Progenitor cell of endocrine pancreas (in vitro differentiated cells): Measurements from ENCODE around the gene ECM2. TPM values are rescaled to one million over a fixed set of nuclear protein-coding genes. Genes with fewer than 3 reads are reported as not detected.

Source experiments
- DNase-seq: peaks from one replicate; pipeline ENCODE4 v3.0.0; 2021; ENCODE audit warnings: low spot score; ENCODE audit not compliant: unreplicated experiment
- H3K27ac Mint-ChIP-seq: 2 replicates; pipeline ENCODE4 v1.8.0; 2021; ENCODE audit warnings: mild to moderate bottlenecking, moderate library complexity, mixed read lengths
- H3K27me3 Mint-ChIP-seq: 2 replicates; pipeline ENCODE4 v1.8.0; 2021; ENCODE audit warnings: mixed read lengths
- H3K36me3 Mint-ChIP-seq: 2 replicates; pipeline ENCODE4 v1.8.0; 2022; ENCODE audit warnings: mixed read lengths; ENCODE audit not compliant: insufficient read depth
- H3K4me1 Mint-ChIP-seq: 2 replicates; pipeline ENCODE4 v1.8.0; 2021; ENCODE audit warnings: low read depth, mixed read lengths
- H3K4me3 Mint-ChIP-seq: 2 replicates; pipeline ENCODE4 v1.8.0; 2021; ENCODE audit warnings: low read depth, mild to moderate bottlenecking, moderate library complexity, mixed read lengths
- H3K9me3 Mint-ChIP-seq: 2 replicates; pipeline ENCODE4 v1.8.0; 2021; ENCODE audit warnings: low read depth, mixed read lengths
- CTCF ChIP-seq: fragments of 200-600 bp; sonication (generic); IDR thresholded peaks from one replicate; pipeline ENCODE4 v1.5.0; 2021; ENCODE audit warnings: antibody characterized with exemption, mild to moderate bottlenecking; ENCODE audit not compliant: unreplicated experiment
- total RNA-seq: library from RNA; stranded (reverse); gene quantifications from 2 replicates; pipeline ENCODE4 v1.2.1, GENCODE V29; 2021

The ECM2 gene
- total RNA-seq, 1 donor from 2014 or later = 0.77 TPM

GRCh38 chr9:92467511-92467910 is 68.3 kb downstream of the ECM2 start:
- Mint-ChIP-seq H3K9me3 (no peaks in the 10 kb centered on the region), H3K27ac (no peak overlapping the region), H3K4me3 (no peak overlapping the region), H3K27me3 (peaks cover 28% of the 10 kb centered on the region), H3K36me3 (no peaks in the 10 kb centered on the region), H3K4me1 (peaks cover 11% of the 10 kb centered on the region)
- DNase-seq = no peak
- no peak for TF ChIP-seq CTCF

- Mint-ChIP-seq H3K9me3 (no peaks in the 10 kb centered on the region), H3K36me3 (no peaks in the 10 kb centered on the region), H3K27ac (no peak overlapping the region), H3K4me1 (peaks cover 11% of the 10 kb centered on the region), H3K4me3 (no peak overlapping the region), H3K27me3 (peaks cover 32% of the 10 kb centered on the region)
- no peak for DNase-seq
- TF ChIP-seq CTCF = no peak
Observed at GRCh38 chr9:92467041-92467440, 68.7 kb downstream of the ECM2 start.

GRCh38 chr9:92463984-92464383 is 71.8 kb downstream of the ECM2 start:
- Mint-ChIP-seq H3K4me1 (peaks cover 11% of the 10 kb centered on the region), H3K27me3 (peaks cover 43% of the 10 kb centered on the region), H3K9me3 (no peaks in the 10 kb centered on the region), H3K4me3 (no peak overlapping the region), H3K27ac (no peak overlapping the region), H3K36me3 (no peaks in the 10 kb centered on the region)
- no peak for DNase-seq
- no peak for TF ChIP-seq CTCF

GRCh38 chr9:92463387-92463786 is 72.4 kb downstream of the ECM2 start:
- no peaks in the 10 kb centered on the region for H3K36me3 Mint-ChIP-seq
- H3K4me1 Mint-ChIP-seq = peaks cover 11% of the 10 kb centered on the region
- DNase-seq = no peak
- peaks cover 47% of the 10 kb centered on the region for H3K27me3 Mint-ChIP-seq
- no peak for TF ChIP-seq CTCF
- no peak overlapping the region for H3K4me3 Mint-ChIP-seq
- no peak overlapping the region for H3K27ac Mint-ChIP-seq
- no peaks in the 10 kb centered on the region for H3K9me3 Mint-ChIP-seq

- H3K27me3 Mint-ChIP-seq = peaks cover 21% of the 10 kb centered on the region
- H3K4me1 Mint-ChIP-seq = no peaks in the 10 kb centered on the region
- DNase-seq = no peak
- H3K27ac Mint-ChIP-seq = no peak overlapping the region
- H3K4me3 Mint-ChIP-seq = no peak overlapping the region
- H3K9me3 Mint-ChIP-seq = no peaks in the 10 kb centered on the region
- TF ChIP-seq CTCF = no peak
- H3K36me3 Mint-ChIP-seq = no peaks in the 10 kb centered on the region
Observed at GRCh38 chr9:92457576-92457975, 78.2 kb downstream of the ECM2 start.
